Suprapubic skin (tissue), 4 donors: Measurements from ENCODE around the gene NOL7. TPM values are rescaled to one million over a fixed set of nuclear protein-coding genes. Genes with fewer than 3 reads are reported as not detected.

Source experiments
- DNase-seq, 2 donors: peaks; one replicate each; pipeline ENCODE4 v3.0.0-alpha.2; 2019; ENCODE audit warnings: low spot score in 2 of 2
- H3K27ac ChIP-seq: fragments of 200-600 bp; sonication (generic); one replicate; pipeline ENCODE4 v1.5.1; 2019
- H3K27me3 ChIP-seq: fragments of 200-600 bp; sonication (generic); one replicate; pipeline ENCODE4 v1.5.1; 2019
- H3K36me3 ChIP-seq: fragments of 200-600 bp; sonication (generic); one replicate; pipeline ENCODE4 v1.5.1; 2019
- H3K4me1 ChIP-seq: fragments of 200-600 bp; sonication (generic); one replicate; pipeline ENCODE4 v1.5.1; 2019
- H3K4me3 ChIP-seq: fragments of 200-600 bp; sonication (generic); one replicate; pipeline ENCODE4 v1.5.1; 2019; ENCODE audit warnings: mild to moderate bottlenecking
- H3K9me3 ChIP-seq: fragments of 200-600 bp; sonication (generic); one replicate; pipeline ENCODE4 v1.5.1; 2019
- CTCF ChIP-seq, 2 donors: fragments of 200-600 bp in 1 of 2; fragments of 450-650 bp in 1 of 2; sonication (generic) in 1 of 2; IDR thresholded peaks; one replicate each; pipeline ENCODE4 v1.5.1; 2016 to 2019; ENCODE audit warnings: antibody characterized with exemption in 2 of 2, mild to moderate bottlenecking in 1 of 2, moderate library complexity in 1 of 2
- EP300 ChIP-seq: sonication (generic); formaldehyde crosslinking; IDR thresholded peaks from one replicate; pipeline ENCODE4 v1.6.1; 2017; ENCODE audit warnings: antibody characterized with exemption
- POLR2A ChIP-seq, 2 donors: fragments of 450-650 bp; IDR thresholded peaks; one replicate each; pipeline ENCODE4 v1.6.1; 2017; ENCODE audit warnings: antibody characterized with exemption in 2 of 2, mild to moderate bottlenecking in 2 of 2, moderate library complexity in 2 of 2
- POLR2AphosphoS5 ChIP-seq, 3 donors: sonication (generic); formaldehyde crosslinking; IDR thresholded peaks; one replicate each; pipeline ENCODE4 v1.6.1; 2017; ENCODE audit warnings: antibody characterized with exemption in 3 of 3
- WGBS: methylation state at CpG from one replicate; pipeline ENCODE4 v1.1.5; 2018; 5-methylcytosine and 5-hydroxymethylcytosine counted together
- total RNA-seq, 4 donors: library from RNA; depleted of rRNA; stranded (reverse); fragments of >200 nt; gene quantifications; one replicate each; pipeline ENCODE4 v1.1.0, GENCODE V29; 2016

NOL7 gene
- total RNA-seq, 4 donors from 2014 or later = 38.6 to 48.0 (median 42.0) TPM

DNA sequence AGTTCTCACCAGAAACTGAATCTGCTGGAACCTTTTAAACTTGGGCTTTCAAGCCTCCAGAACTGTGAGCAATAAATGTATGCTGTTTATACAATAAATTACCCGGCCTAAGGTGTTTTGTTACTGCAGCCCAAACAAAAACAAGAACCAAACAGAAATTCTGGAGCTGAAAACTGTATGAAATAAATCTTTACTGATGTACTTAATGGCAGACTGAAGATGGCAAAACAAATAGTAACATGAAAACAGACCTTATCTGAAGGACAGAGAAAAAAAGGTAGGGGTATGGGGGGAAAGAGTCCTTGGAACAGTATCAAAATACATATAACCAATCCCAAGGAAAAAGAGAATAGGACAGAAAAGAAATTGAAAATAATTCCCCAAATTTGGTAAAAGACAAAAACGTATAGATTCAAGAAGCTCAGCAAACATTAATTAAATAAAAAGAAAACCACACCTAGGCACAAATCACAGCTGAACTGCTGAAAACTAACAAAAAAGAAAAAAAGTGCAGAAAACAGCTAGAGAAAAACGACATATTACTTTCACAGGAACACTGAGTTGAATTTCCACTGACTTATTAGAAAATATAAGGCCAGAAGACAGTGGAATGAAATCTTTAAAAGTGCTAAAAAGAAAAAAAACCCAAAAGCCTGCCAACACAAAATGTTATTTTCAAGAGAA is 47.7 kb downstream of the NOL7 start:
- Histone ChIP-seq H3K36me3 (no peaks in the 10 kb centered on the region), H3K27ac (no peak overlapping the region), H3K4me3 (no peak overlapping the region), H3K9me3 (no peaks in the 10 kb centered on the region), H3K4me1 (peaks cover 48% of the 10 kb centered on the region), H3K27me3 (no peaks in the 10 kb centered on the region)
- DNase-seq = no peak
- TF ChIP-seq POLR2AphosphoS5 (IDR thresholded peaks at IDR 0.05) (no peak), EP300 (no peak), CTCF (IDR thresholded peaks at IDR 0.05) (no peak), POLR2A (IDR thresholded peaks at IDR 0.05) (no peak)
- WGBS = 78% methylated on average over 3 of the region's 3 CpGs

GRCh38 chr6:13663986-13664385 is 48.9 kb downstream of the NOL7 start:
- H3K27me3 ChIP-seq = no peaks in the 10 kb centered on the region
- H3K4me3 ChIP-seq = no peak overlapping the region
- H3K4me1 ChIP-seq = peaks cover 48% of the 10 kb centered on the region
- no peak for DNase-seq
- no peak overlapping the region for H3K27ac ChIP-seq
- no peaks in the 10 kb centered on the region for H3K36me3 ChIP-seq
- H3K9me3 ChIP-seq = no peaks in the 10 kb centered on the region
- WGBS = 91% methylated on average over 4 of the region's 4 CpGs
- TF ChIP-seq EP300 = no peak
- no peak for TF ChIP-seq POLR2AphosphoS5 (IDR thresholded peaks at IDR 0.05)
- TF ChIP-seq CTCF (IDR thresholded peaks at IDR 0.05) = no peak
- no peak for TF ChIP-seq POLR2A (IDR thresholded peaks at IDR 0.05)

DNA sequence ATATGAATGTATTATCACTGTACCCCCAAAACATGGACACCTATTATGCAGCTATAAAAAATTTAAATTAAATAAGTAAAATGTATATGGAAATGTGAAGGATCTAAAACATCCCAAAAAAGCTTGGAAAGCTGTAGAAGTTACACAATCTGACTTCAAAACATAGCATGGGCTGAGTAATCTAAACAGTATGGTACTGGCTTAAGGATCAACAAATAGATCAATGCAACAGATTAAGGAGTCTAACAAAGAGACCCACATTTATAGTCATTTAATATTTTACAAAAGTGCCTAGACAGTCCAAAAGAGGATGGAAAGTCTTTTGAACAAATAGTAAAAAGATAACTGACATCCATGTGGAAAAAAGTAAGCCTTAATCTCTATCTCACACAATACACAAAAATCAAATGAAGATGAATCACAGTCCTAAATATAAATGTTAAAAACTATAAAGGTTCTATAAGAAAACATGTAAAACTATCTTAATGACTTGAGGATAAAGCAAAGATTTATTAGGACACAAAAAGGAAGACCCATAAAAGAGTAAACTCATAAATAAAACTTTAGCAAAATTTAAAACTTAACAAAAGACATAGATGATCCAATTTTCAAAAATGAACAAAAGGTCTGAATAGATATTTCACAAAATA is 49.7 kb downstream of the NOL7 start:
- Histone ChIP-seq H3K27ac (no peak overlapping the region), H3K9me3 (no peaks in the 10 kb centered on the region), H3K4me1 (peaks cover 48% of the 10 kb centered on the region), H3K4me3 (no peak overlapping the region), H3K27me3 (no peaks in the 10 kb centered on the region), H3K36me3 (no peaks in the 10 kb centered on the region)
- no peak for DNase-seq
- TF ChIP-seq EP300 = no peak
- no peak for TF ChIP-seq POLR2A (IDR thresholded peaks at IDR 0.05)
- no peak for TF ChIP-seq CTCF (IDR thresholded peaks at IDR 0.05)
- no peak for TF ChIP-seq POLR2AphosphoS5 (IDR thresholded peaks at IDR 0.05)

DNA sequence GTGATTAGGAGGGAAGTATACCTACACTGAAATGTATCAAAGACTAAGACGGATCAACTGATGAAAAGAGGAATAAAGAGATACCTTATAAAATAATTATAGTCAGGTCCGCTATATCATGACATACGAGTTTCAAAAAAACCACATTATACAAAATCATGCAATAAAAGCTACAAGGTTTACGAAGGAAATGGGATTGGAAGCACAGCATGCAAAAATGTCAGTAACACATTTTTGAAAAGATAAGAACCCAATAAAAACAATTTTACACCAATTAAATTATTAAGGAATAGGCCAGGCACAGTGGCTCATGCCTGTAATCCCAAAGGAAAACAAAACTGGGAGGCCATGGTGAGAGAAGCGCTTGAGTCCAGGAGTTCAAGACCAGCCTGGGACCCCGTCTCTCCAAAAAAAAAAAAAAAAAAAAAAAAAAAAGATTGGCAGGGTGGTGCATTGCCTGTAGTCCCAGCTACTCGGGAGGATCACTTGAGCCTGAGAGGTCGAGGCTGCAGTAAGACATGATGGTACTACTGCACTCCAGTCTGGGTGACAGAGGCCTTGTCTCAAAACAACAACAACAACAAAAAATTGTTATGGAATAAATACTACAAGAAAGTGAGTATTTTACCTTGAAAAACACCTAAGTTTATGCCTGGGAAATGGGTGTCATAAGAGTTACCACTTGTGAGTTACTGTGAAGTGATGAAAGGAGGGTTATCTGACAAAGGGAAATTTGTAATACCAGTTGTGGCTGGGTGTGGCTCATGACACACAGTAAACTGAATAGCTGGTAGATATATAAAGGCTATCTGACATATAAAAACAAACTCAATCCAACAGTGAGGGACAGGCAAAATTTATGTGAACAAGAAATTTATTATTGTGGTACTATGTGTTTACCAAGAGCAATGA is 51.3 kb downstream of the NOL7 start:
- no peaks in the 10 kb centered on the region for H3K36me3 ChIP-seq
- no peak overlapping the region for H3K27ac ChIP-seq
- H3K4me3 ChIP-seq = no peak overlapping the region
- H3K4me1 ChIP-seq = peaks cover 42% of the 10 kb centered on the region
- DNase-seq = no peak
- WGBS = 93% methylated on average over 8 of the region's 8 CpGs
- no peaks in the 10 kb centered on the region for H3K27me3 ChIP-seq
- no peaks in the 10 kb centered on the region for H3K9me3 ChIP-seq
- TF ChIP-seq CTCF (IDR thresholded peaks at IDR 0.05) (no peak), POLR2AphosphoS5 (IDR thresholded peaks at IDR 0.05) (no peak), POLR2A (IDR thresholded peaks at IDR 0.05) (no peak), EP300 (no peak)

DNA sequence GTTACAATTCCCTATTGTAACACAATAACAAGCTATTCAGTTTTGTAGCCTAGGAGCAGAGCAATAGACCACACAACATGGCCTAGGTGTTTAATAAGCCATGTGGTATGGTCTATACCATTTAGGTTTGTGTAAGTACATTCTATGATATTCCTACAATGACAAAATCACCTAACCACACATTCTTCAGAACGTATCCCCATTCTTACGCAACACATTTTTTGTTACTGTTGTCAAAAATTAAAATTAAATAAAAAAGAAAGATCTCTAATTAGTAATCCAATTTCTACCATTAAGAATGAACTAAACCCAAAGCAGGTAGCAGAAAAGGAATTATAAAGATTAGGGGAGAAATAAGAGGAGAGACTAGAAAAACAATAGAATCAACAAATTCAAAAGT is 52.5 kb downstream of the NOL7 start:
- 81% methylated on average over 2 of the region's 2 CpGs for WGBS
- Histone ChIP-seq H3K27me3 (no peaks in the 10 kb centered on the region), H3K9me3 (no peaks in the 10 kb centered on the region), H3K36me3 (no peaks in the 10 kb centered on the region), H3K4me3 (no peak overlapping the region), H3K4me1 (peaks cover 34% of the 10 kb centered on the region), H3K27ac (no peak overlapping the region)
- TF ChIP-seq CTCF (IDR thresholded peaks at IDR 0.05) = no peak
- no peak for TF ChIP-seq POLR2AphosphoS5 (IDR thresholded peaks at IDR 0.05)
- TF ChIP-seq POLR2A (IDR thresholded peaks at IDR 0.05) = no peak
- TF ChIP-seq EP300 = no peak
- DNase-seq = no peak
